G401.6 (cell line): ENCODE data around the gene GAGE12E.
"Not testable (repeated sequence)": the region's sequence is repeated elsewhere in the genome, so short reads cannot be mapped to it uniquely, and the experiment has no call there.

Experiments used
- FAIRE-seq: peaks from 2 replicates; lab custom pipeline; 2012; peaks lifted over from hg19 to GRCh38; lab: Jason Lieb, UNC

The GAGE12E gene, protein sequence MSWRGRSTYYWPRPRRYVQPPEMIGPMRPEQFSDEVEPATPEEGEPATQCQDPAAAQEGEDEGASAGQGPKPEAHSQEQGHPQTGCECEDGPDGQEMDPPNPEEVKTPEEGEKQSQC

DNA sequence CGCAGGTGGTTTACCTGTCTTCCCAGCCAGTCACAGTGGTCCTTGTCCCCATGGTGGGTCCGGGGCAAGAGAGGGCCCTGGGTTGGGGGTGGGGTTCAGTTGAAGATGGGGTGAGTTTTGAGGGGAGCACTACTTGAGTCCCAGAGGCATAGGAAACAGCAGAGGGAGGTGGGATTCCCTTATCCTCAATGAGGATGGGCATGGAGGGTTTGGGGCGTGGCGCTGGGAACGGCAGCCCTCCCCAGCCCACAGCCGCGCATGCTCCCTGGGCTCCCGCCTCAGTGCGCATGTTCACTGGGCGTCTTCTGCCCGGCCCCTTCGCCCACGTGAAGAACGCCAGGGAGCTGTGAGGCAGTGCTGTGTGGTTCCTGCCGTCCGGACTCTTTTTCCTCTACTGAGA lies at the start of gene GAGE12E:
TSS of gene GAGE12E (plus strand) at position 301 of the 400 bp plus-strand sequence. CDS start 1,155 bp downstream, outside the sequence.
- FAIRE-seq, result not testable (repeated sequence)

- not testable (repeated sequence) for FAIRE-seq
These were observed 19.2 kb upstream of the GAGE12E start, which contains the start of gene GAGE12C for GRCh38 chrX:49531877-49532276. TSS of gene GAGE12C (plus strand) at chrX:49532177. CDS start at chrX:49533332, 1,155 bp downstream.

- FAIRE-seq, result not testable (repeated sequence)
These were observed 9.7 kb upstream of the GAGE12E start, which contains the start of gene GAGE12D for GRCh38 chrX:49541433-49541832. TSS of gene GAGE12D (plus strand) at chrX:49541733. CDS start at chrX:49542888, 1,155 bp downstream.

DNA sequence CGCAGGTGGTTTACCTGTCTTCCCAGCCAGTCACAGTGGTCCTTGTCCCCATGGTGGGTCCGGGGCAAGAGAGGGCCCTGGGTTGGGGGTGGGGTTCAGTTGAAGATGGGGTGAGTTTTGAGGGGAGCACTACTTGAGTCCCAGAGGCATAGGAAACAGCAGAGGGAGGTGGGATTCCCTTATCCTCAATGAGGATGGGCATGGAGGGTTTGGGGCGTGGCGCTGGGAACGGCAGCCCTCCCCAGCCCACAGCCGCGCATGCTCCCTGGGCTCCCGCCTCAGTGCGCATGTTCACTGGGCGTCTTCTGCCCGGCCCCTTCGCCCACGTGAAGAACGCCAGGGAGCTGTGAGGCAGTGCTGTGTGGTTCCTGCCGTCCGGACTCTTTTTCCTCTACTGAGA lies 9.5 kb downstream of the GAGE12E start, which contains the start of gene GAGE12F:
TSS of gene GAGE12F (plus strand) at position 301 of the 400 bp plus-strand sequence. CDS start 1,155 bp downstream, outside the sequence.
- not testable (repeated sequence) for FAIRE-seq

- FAIRE-seq, result not testable (repeated sequence)
These were observed 17.6 kb downstream of the GAGE12E start for GRCh38 chrX:49568728-49569127.

DNA sequence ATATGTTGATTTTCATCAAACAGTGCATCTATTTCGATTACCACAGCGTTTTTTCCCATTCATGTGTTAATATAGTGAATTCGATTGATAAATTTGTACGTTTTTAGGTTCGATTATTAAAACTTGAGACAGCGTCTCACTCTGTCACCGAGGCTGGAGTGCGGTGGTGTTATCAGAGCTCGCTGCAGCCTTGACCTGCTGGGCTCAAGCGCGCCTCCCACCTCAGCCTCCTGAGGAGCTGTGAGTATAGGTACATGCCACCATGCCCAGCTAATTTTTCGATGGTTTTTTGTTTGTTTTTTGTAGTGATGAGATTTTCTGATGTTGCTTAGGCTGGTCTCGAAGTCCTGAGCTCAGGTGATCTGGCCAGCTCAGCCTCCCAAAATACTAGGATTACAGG lies 18.1 kb downstream of the GAGE12E start:
- not testable (repeated sequence) for FAIRE-seq

DNA sequence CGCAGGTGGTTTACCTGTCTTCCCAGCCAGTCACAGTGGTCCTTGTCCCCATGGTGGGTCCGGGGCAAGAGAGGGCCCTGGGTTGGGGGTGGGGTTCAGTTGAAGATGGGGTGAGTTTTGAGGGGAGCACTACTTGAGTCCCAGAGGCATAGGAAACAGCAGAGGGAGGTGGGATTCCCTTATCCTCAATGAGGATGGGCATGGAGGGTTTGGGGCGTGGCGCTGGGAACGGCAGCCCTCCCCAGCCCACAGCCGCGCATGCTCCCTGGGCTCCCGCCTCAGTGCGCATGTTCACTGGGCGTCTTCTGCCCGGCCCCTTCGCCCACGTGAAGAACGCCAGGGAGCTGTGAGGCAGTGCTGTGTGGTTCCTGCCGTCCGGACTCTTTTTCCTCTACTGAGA lies 19.0 kb downstream of the GAGE12E start, which contains the start of gene GAGE12G:
TSS of gene GAGE12G (plus strand) at position 301 of the 400 bp plus-strand sequence. CDS start 1,155 bp downstream, outside the sequence.
- not testable (repeated sequence) for FAIRE-seq

GRCh38 chrX:49579649-49580048 lies 28.6 kb downstream of the GAGE12E start, which contains the start of gene GAGE12H:
TSS of gene GAGE12H (plus strand) at chrX:49579949. CDS start at chrX:49581104, 1,155 bp downstream.
- not testable (repeated sequence) for FAIRE-seq

- FAIRE-seq, result not testable (repeated sequence)
These were observed 38.1 kb downstream of the GAGE12E start, which contains the start of gene GAGE2A for GRCh38 chrX:49589196-49589595. TSS of gene GAGE2A (plus strand) at chrX:49589496. CDS start at chrX:49590651, 1,155 bp downstream.

DNA sequence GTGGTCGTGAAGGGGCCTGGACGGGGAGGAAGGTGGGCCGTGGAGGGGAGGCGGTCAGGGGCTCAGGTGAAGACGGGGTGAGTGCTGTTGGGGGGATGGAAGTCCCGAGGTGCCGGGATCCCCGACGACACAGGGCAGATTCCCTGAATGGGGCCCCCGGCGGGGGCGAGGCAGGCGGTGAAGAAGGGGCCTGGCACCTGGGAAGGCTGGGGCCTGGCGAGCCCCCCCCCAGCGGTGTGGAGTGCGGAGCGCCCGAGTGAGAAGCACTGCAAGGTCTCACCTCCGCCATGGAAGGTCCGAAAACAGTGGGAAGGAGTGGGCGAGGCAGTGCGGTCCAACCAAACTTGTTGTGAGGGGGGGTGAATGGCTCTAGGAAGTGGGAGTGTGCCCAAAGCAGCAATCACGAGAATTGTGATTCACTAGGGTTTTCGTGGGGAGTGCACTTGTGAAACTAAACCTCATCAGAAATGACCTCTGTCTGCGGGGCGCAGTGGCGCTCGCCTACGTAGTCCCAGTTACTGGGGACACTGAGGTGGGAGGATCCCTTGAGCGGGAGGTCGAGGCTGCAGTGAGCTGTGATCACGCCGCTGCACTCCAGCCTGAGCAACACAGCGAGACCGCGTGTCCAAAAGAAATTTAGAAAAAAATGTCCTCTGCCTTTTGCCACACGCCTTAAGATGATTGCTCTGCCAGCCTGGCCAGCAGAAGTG lies 38.8 kb downstream of the GAGE12E start:
- FAIRE-seq, result not testable (repeated sequence)

- not testable (repeated sequence) for FAIRE-seq
These were observed 39.4 kb downstream of the GAGE12E start for GRCh38 chrX:49590488-49590887.

DNA sequence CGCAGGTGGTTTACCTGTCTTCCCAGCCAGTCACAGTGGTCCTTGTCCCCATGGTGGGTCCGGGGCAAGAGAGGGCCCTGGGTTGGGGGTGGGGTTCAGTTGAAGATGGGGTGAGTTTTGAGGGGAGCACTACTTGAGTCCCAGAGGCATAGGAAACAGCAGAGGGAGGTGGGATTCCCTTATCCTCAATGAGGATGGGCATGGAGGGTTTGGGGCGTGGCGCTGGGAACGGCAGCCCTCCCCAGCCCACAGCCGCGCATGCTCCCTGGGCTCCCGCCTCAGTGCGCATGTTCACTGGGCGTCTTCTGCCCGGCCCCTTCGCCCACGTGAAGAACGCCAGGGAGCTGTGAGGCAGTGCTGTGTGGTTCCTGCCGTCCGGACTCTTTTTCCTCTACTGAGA lies 47.6 kb downstream of the GAGE12E start, which contains the start of gene GAGE1:
TSS of gene GAGE1 (plus strand) at position 301 of the 400 bp plus-strand sequence. CDS start 1,155 bp downstream, outside the sequence.
- FAIRE-seq, result not testable (repeated sequence)
